Hepatocyte (in vitro differentiated cells): ENCODE results near the gene CCDC28B.

ENCODE experiments used
- CTCF ChIP-seq: fragments of 200-600 bp; sonication (generic); IDR thresholded peaks from 2 replicates; pipeline ENCODE4 v1.5.1; 2016; ENCODE audit warnings: antibody characterized with exemption, mild to moderate bottlenecking; ENCODE audit not compliant: poor library complexity
- EZH2 ChIP-seq: fragments of 200-600 bp; sonication (generic); IDR thresholded peaks from 2 replicates; pipeline ENCODE4 v1.6.1; 2016; ENCODE audit warnings: antibody characterized with exemption, mild to moderate bottlenecking, borderline replicate concordance

DNA sequence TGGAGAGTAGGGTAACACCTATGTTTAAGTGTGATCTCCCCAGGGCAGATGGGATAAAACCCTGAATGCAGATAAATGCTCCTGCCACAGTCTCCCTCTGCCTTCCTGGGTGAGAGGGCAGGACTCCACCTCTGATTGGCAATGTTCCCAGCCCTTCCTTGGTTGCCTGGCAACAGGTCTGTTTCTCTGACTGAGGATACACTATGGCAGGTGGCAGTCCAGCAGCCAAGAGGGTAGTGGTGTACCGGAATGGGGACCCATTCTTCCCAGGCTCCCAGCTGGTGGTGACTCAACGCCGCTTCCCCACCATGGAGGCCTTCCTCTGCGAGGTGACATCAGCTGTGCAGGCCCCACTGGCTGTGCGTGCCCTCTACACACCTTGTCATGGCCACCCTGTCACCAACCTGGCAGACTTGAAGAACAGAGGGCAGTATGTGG lies 8.5 kb downstream of the CCDC28B start, which contains the start of gene DCDC2B:
- TF ChIP-seq CTCF (no peak), EZH2 (no peak)
